ENCODE measurements around the gene LYL1. TPM values are rescaled to one million over a fixed set of nuclear protein-coding genes. Genes with fewer than 3 reads are reported as not detected.

The LYL1 gene
- total and polyA plus RNA-seq, 2 of the 13 experiments (the other 11 are each of a cell fraction or from before 2014, with no cell fraction given): 0.75 to 0.92 TPM

DNA sequence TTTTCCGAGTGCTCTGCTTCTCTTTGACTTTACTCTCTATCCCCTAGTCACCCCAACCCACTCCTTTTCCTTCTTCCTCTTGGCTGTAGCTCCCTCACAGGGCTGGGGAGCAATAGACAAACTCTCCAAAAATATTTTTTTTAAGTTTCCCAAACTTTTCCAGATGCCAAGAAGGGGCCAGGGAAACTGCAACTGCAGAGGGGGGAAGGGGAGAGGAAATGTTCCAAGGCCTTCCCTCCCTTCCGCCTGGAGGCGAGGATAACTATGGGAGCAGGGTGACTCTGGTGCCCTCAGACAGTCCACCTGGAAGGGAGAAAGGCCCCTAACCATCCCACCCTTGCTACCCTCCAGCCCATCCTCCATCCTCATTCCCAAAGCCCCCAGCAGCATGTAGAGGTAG lies 49.4 kb downstream of the LYL1 start:
- DNase-seq (ENCODE audit: low spot score): no peak
- Histone ChIP-seq H3K4me2 (ENCODE audit: low read depth, low read length) (peak overlapping the region; percentile 81), H3K27me3 (ENCODE audit: control insufficient read depth in 1 of 2, insufficient read depth in 2 of 2, low read length in 2 of 2) (no peaks in the 10 kb centered on the region), H3K4me1 (ENCODE audit: insufficient read depth, low read length) (peaks cover 82% of the 10 kb centered on the region), H3K9ac (ENCODE audit: insufficient read depth, low read depth, low read length) (peak overlapping the region; percentile 62), H3K27ac (ENCODE audit: extremely low read length, insufficient read depth, low read length) (peak overlapping the region; percentile 91), H4K20me1 (ENCODE audit: insufficient read depth, low read length) (peaks cover 10% of the 10 kb centered on the region), H3K4me3 (replicated peaks in 1 of 3; ENCODE audit: insufficient read depth in 1 of 3, low read depth in 2 of 3, low read length in 3 of 3) (peak overlapping the region in 1 of 3 experiments; percentile 45; a peak in 2 of 6 replicates), H2AFZ (ENCODE audit: low read length) (no peak overlapping the region), H3K36me3 (replicated peaks in 1 of 2; ENCODE audit: control insufficient read depth in 1 of 2, insufficient read depth in 2 of 2, low read length in 2 of 2) (no peaks in the 10 kb centered on the region; a peak in 2 of 5 replicates), H3K79me2 (ENCODE audit: insufficient read depth, low read length) (peaks cover 22% of the 10 kb centered on the region), H3K9me3 (ENCODE audit: low read length) (no peaks in the 10 kb centered on the region)
- TF ChIP-seq ZNF547 (CRISPR knock-in tag; IDR thresholded peaks at IDR 0.05) (0 out of 2 replicates have a peak, but pooled peaks have one; percentile 11), ZMAT3 (CRISPR knock-in tag; conservative IDR thresholded peaks at IDR 0.05) (0 out of 2 replicates have a peak, but pooled peaks have one; percentile 5)
- TF ChIP-seq, protein P1, sequence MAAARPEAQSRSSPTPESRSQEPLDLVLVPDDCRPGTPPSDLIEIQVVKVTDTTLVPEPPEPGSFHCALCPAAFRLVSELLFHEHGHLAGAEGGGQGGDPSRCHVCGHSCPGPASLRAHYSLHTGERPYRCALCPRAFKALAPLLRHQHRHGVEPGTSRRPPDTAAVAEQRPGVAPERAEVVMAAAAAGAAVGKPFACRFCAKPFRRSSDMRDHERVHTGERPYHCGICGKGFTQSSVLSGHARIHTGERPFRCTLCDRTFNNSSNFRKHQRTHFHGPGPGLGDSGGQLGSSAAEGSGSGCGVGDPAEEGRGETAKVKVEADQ (CRISPR knock-in tag; IDR thresholded peaks at IDR 0.05; ENCODE audit: borderline replicate concordance): 0 out of 2 replicates have a peak, but pooled peaks have one; percentile 4
- TF ChIP-seq, protein P2, sequence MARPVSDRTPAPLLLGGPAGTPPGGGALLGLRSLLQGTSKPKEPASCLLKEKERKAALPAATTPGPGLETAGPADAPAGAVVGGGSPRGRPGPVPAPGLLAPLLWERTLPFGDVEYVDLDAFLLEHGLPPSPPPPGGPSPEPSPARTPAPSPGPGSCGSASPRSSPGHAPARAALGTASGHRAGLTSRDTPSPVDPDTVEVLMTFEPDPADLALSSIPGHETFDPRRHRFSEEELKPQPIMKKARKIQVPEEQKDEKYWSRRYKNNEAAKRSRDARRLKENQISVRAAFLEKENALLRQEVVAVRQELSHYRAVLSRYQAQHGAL (CRISPR knock-in tag; IDR thresholded peaks at IDR 0.05; ENCODE audit: not compliant biosample characterization): no peak
- intact Hi-C loops (cut with micrococcal nuclease; ENCODE audit: unreplicated experiment): no loop called here
- peak; percentile 11 for ATAC-seq
- ChIA-PET POLR2A (interaction anchor here (0.9 to 7.1 kb wide), 14 partner anchors 10 to 112 kb away, joined by 3 to 121 read pairs (median 10); no protein-coding TSS in a partner anchor), CTCF (ENCODE audit: low intra/inter-chr PET ratio, low total read pairs) (no interaction called here)
- no peak for FAIRE-seq
- BruUV-seq (replicated peaks): TSS peak; percentile 51
- in situ Hi-C loops (cut with HindIII; ENCODE audit: extremely low pct_ligation_motif_present, low pct_unique_long_range_greater_than_20kb): no loop called here
- WGBS (ENCODE audit: low lambda C conversion rate): 80% methylated on average over 3 of the region's 3 CpGs
